ENCODE results near the gene GRIK5.

GRIK5 gene

GRCh38 chr19:41981724-41982123 lies 88.3 kb downstream of the GRIK5 start:
- DNase-seq, result no peak

GRCh38 chr19:41978470-41978869 lies 91.5 kb downstream of the GRIK5 start:
- DNase-seq, result no peak

- no peak for DNase-seq
Measured at GRCh38 chr19:41977916-41978315, 92.1 kb downstream of the GRIK5 start.

- DNase-seq, result no peak
Measured at GRCh38 chr19:41974652-41975051, 95.4 kb downstream of the GRIK5 start.

- no peak for DNase-seq
Measured at GRCh38 chr19:41971363-41971762, 98.6 kb downstream of the GRIK5 start.

- no peak for DNase-seq
Measured at GRCh38 chr19:41969772-41970458, 100.1 kb downstream of the GRIK5 start.

- DNase-seq, result no peak
Measured at GRCh38 chr19:41968751-41969595, 101.0 kb downstream of the GRIK5 start.

- no peak for DNase-seq
Measured at GRCh38 chr19:41967054-41967783, 102.8 kb downstream of the GRIK5 start.

GRCh38 chr19:41965106-41965505 lies 104.9 kb downstream of the GRIK5 start:
- DNase-seq, result no peak

GRCh38 chr19:41960973-41961372 lies 109.0 kb downstream of the GRIK5 start:
- DNase-seq, result no peak

- DNase-seq, result peak; percentile 98
Measured at GRCh38 chr19:41959056-41960053, 110.7 kb downstream of the GRIK5 start, which contains the start of gene RABAC1. Gene RABAC1 (minus strand): TSS chr19:41959321. CDS start chr19:41959292, 29 bp downstream.

- DNase-seq, result peak; percentile 90
Measured at GRCh38 chr19:41958367-41959055, 111.5 kb downstream of the GRIK5 start.

GRCh38 chr19:41957838-41958366 lies 112.1 kb downstream of the GRIK5 start:
- DNase-seq, result peak; percentile 88

- no peak for DNase-seq
Measured at GRCh38 chr19:41957161-41957837, 112.7 kb downstream of the GRIK5 start.

- DNase-seq, result no peak
Measured at GRCh38 chr19:41956621-41957020, 113.4 kb downstream of the GRIK5 start.

GRCh38 chr19:41955521-41955920 lies 114.5 kb downstream of the GRIK5 start:
- no peak for DNase-seq

- peak; percentile 91 for DNase-seq
Measured at GRCh38 chr19:41951686-41952172, 118.3 kb downstream of the GRIK5 start.
